DMS153 (cell line): ENCODE measurements around the gene PCNA.
"Not testable (repeated sequence)": the region's sequence is repeated elsewhere in the genome, so short reads cannot be mapped to it uniquely, and the experiment has no call there.

Experiments used
- DNase-seq: peaks from one replicate; lab custom pipeline; 2025; lab: John Stamatoyannopoulos, UW

The PCNA gene

DNA sequence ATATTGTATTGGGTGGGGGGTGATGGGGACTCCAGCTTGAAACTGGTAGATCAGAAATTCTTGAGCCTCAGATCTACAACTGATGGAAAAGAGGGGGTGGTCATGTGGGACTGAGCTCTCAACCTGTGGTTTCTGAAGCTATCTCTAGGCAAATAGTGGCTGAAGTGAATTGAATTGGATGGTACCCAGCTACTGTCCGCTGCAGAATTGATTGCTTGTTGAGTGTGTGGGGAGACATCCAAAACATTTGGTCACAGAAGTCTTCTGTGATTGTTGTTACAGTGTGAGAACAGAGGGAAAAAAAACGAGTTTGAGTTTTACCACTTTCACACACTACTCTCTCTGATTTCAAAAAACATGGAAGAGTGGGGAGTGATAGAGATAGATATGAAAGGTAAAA is 21.9 kb upstream of the PCNA start:
- DNase-seq: no peak

DNA sequence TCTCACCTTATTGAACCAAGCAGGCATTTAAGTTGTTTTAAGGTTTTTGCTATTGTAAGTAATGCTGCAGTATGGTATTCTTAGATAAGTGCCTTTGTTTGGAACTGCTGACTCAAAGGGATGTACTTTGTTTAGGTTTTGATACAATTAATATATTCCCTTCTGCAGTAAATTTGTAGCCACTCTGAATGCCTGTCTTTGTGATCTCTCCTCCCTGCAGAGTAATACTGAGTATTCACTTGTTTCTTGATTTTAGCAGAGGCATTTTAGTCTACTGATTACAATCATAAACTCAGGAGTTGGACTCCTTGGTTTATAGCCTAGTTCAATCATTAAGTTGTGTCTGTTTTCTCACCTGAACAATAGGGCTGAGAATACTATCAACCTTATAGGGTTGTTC is 20.4 kb upstream of the PCNA start:
- DNase-seq: no peak

DNA sequence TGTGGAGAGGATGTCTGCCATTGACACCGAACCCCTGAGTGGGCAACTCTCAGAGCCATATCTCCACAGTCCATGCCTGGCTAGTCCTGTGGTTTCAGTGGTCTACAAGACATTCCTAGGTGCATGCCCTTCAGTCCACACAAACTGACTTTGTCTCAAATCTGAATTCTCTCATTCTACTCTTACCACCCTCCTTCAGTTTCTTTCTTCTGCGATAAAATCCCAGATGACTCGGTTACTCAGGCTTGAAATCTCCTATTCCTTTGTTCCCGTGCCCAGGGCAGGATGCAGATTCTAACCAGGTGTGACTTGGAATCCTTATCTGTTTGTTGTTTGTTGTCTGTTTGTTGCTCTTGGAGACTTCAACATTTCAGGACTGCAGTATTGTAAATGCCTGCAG is 16.3 kb upstream of the PCNA start:
- DNase-seq: no peak

DNA sequence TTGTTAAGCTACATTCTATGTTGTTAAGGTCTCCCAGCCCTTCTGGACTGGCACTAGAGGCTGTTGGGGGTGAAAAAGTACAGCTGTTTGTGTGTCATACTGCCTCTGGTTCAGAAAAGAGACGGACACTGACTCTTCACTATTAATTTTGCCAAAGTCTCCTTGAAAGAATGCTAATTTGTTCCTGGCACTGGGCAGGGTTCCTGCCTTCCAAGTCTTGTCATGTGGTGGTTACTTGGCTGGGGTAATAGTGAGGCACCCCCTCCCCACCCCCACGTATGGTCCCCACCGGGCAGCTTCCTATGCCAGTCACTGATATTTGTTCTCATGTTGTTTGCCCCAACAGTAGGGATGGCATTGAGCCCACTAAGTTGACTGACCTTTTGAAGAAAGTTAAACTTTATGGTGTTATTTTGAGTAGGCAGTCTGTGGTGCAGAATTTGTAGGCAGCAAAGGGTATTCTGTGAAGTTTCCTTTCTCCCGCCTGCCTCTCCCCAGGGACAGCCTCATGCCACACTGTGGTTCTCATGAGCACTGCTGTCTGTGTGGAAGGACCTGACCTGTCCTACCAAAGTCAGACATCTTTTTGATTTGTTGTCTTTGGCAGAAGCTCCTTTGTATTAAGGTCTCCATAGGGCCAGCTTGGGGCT is 15.7 kb upstream of the PCNA start:
- DNase-seq: no peak

DNA sequence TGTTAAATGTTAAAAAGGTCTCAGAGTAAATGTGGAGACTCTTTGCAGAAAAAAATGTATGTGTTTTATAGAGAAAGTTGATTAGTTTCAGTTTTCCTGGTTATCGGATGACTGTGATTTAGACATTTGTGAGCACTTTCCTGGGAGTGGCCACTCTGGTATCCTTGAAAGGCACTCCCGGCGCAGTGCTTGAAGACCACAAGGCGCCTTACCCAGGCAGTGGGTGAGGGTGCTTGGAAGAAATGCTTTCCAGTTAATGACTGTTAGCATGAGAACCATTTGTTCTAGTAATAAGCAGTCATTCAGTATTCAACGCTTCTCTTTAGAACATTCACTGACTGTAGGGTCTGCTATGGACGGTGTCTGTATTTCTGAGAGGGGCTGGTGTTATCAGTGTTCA is 14.2 kb upstream of the PCNA start:
- DNase-seq: no peak

DNA sequence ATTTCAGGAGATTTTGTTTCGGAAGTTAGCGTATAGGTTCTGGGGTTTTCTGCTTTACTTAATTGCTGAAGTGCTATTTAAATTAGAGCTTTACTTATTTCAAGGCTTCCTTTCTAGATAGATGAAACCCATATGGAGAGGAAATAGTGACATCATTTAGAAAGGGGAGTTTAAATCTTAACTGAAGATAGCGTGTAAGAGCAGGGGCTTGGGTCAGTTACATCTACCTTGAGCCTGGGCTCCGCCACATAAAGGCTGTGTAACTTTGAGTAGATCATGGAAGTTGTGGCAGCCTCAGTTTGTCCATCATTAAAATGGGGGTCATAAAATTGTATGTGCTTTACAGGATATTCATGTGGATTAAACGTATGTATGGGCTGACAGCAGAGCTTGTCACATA is 11.7 kb upstream of the PCNA start:
- no peak for DNase-seq

DNA sequence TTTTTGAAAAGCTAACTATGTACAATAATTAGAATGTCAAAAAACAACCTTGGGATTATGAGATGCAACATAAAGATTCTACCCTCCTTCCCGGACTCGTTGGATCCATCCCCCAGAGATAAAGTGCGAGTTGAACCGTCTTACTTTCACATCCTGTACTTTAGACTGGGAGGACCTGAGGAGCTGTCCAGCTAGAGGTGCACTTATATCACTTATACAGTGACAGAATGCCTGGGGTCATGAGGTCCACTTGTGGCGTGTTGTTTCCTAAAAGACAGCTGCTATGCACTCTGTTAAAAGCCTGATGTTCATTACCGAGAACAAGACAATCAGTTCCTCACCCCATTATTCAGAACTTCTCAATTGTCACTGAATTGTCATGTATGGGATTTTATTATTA is 9.1 kb upstream of the PCNA start:
- no peak for DNase-seq

DNA sequence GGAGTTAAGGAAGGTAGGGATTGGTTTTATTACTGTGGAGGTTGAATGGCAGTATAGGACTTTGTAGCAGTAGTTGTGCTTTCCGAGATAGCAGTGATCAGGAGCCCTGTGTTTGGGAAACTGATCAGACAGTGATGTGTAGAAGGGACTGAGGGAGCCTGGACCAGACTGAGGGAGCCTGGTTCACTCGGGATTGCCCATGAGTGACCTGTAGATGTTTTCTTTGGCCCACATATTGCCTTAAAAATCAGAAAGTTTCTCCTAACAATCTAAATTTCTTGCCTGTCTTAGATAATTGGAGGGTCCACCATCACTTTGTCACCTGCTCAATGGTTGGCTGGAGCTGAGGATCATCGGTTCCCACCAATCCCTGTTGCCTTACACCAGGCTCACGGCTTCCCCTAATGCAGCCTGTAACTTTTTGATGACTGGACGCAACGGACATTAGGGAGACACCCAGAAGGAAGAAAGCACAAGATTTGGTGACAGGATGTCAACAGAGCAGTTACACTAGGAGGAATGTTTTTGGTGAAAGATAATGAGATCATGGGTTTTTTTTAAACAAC is 8.2 kb upstream of the PCNA start:
- no peak for DNase-seq

DNA sequence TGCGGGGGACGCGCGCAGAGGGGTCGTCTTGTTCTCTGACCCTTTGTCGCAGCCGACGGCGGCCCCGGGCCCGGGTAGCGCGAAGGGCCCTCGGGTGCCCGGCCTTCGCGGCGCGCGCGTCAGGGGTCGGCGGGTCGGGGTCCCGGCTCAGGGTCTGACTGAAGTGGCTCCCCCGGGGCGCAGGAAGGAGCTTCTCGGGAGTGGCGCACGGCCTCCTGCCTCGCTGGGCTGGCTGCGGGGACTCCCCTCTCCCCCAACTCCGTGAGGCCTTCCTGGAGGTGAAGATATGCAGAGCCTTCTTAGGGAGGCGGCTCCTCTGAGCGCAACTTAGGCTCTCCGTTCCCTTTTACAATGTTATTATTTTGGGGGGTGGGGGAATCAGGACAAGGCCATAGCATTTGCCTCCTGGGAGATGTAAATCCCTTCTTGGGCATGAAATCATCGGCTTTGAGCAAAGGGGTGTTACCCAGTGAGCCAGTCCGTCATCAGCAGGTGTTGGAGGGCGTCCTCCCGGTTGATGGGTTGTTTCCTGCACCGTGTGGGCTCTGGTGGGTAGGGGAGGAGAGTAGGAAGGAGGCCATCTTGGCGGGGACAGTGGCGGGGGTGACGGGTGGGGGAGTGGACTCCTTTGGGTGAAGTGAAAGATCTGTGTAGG is 7.6 kb upstream of the PCNA start:
- peak; percentile 39 for DNase-seq

DNA sequence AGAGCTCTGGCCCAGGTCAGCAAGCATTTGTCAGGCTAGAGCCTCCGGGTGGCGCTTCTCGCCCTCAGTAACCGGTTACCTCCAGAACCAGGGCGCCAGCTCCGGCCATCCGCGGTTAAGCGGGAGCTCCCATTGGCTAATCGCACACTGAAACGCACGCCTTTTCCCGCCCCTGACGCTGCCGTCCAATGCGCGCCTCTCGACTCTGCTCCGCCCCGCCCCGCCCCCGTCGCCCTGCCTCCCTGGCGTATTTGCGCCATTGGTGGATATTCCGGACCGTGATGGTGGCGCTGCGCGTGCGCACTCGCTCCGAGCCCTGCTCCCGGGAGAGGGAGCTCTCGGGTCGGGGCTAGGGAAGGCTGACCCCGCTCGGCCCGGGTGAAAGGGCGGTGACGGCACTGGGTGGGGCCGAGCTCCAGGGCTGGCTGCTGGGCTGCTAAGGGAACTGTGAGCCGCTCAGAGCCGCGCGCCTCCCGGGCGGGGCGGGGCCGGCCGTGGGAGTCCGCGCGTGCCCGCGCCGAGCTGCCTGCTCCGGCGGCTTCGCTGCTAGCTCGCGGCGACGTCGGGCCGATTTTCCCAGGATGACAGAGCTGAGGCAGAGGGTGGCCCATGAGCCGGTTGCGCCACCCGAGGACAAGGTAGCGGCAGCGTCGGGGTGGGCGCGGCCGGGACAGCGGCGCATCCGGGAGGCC is 6.9 kb upstream of the PCNA start, which contains the start of gene CDS2:
Gene CDS2 (plus strand): TSS at position 497 of the 692 bp plus-strand sequence. CDS start 85 bp downstream, at position 582.
- DNase-seq: peak; percentile 98

DNA sequence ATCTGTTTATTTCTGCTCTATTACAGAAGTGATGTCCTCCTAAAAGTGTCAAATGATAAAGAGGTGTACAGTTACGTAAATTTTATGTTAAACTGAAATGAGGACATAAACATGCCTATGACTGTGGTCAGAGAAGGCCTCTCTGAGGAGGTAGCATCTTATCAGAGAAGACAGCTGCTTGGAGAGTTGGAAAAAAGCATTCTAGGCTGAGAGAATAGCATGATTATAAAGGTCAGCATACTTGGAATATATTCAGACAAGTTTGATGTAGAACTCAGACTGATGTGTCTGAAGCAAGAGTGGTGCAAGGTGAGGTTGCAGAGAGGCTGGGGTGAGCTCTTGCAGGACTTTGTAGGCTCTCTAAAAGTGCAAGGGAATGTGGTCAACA is 3.1 kb upstream of the PCNA start:
- no peak for DNase-seq

DNA sequence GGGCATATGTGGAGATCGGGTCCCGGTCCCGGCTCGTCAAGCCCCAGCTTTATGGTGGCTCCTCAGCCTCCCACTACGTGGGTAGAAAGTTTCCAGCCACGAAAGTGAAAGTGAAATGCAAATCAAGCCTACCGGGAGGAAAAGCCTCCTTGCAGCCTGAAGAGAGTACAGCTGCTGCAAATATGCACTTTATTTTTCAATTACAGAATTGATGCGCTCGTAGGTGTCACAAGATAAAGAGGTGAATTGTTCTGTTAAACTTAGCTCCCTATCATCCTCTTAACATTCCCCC is 373 bp upstream of the PCNA start:
- DNase-seq: no peak

DNA sequence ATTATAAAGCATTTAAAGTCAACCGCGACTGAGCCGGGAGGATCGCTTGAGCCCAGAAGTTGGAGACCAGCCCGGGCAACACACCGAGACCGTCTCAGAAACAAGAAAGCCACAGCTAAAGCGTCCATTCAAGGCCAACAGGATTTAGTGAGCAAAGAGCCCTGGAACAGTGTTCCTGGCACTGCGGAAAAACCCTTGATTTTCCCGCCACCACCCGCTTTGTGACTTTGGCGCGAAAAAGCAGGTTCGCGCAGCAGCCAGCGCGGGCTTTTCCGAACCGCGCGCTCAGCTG is 669 bp downstream of the PCNA start:
- no peak for DNase-seq

DNA sequence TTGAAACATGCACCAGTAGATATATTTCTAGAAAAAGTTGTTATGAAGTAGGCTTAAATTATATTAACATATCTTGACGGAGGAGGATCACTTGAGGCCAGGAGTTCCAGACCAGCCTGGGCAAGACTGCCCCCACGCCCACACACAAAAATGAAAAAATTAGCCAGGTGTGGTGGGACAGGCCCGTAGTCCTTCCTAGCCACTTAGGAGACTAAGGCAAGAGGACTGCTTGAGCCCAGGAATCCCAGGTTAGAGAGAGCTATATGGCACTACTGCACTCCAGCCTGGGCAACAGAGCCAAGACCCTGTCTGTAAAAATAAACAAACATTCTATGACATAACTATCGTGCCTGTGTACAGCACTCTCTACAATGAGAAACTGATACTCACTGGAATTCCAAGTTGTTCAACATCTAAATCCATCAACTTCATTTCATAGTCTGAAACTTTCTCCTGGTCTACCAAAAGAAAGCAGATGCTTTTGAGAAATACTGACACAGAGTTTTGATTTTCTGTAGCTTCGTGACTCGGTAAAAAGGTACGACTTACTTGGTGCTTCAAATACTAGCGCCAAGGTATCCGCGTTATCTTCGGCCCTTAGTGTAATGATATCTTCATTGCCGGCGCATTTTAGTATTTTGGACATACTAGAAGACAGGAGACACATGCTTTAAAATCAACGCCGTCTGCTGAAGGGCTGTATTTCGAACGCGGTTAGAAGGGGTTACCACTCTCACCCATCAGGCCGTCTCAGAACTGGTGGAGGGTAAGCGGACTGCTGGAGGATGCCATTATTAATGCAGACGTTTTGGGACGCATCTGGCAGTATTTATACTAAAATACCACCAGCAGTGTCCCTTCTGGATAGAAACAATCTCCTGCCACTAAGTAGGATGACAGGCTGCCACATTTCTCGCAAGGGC is 1.3 kb downstream of the PCNA start:
- no peak for DNase-seq

DNA sequence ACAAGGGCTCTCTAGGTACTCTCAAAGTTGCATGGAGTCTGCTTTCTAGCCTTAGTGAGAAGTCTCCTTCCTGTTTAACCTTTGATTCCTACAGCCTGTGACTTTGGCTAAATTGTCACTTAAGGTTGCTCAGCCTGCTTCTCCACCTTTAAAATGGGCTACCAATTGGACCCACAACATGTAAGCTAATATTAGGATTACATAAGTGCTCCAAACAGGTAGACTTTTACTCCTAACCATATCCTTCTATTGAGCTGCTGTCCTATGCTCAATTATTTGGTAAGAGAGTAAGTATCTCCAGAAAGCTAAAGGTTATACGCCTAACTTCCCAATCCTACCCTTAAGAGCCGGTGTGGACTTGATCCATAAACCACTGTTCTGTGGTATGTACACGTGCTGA is 2.9 kb downstream of the PCNA start:
- DNase-seq: no peak

DNA sequence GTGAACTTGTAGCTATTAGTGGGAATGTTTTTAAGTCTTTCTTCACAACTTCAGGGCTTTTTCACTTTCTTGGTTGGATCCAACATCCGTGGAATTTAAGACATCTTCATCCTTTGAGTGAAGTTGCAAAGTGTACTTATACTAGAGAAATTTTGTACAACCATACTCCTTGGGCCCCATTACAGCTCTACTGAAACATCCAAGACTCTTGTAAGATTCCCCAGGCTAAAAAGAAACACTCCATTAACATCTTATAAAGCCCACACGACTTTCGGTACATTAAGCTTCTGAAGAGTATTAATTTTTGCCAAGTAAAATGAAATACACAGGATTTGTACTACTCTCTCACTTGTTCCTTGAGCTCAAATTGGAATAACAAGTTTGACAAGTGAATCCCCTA is 5.4 kb downstream of the PCNA start:
- DNase-seq: no peak

DNA sequence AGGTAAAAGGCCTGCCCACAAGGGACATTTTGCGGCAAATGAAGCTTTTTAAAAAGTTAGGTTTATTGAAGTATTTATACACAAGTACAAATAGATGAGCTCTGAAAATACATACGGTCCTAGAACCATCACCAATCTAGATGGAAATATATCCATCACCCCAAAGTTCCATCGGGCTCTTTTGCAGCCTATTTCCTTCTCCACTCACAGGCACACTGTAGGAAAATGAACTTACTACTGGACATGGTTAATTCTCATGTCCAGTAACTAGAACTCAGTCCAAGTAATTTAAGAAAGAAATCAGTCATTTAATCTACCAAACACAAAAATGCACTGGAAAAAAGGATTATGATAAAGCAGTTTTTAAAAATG is 6.2 kb downstream of the PCNA start:
- no peak for DNase-seq

DNA sequence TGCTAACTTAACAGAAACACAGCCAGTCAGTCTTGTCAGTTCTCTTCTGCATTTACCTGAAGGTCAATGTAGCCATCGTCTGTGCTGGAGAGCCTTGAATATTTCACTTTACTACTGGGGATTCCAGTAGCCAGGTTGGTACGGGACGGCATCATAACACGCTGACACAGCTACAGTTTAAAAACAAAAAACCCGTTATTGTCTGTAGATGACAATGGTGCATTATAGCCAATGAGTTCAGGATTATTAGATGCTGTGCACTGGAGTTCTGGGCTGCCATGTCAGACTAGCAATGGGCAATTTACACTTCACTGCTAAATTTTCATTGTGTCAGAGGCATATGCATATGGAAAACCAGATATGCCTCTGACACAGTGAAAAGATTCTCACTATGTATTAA is 10.5 kb downstream of the PCNA start:
- DNase-seq: no peak

DNA sequence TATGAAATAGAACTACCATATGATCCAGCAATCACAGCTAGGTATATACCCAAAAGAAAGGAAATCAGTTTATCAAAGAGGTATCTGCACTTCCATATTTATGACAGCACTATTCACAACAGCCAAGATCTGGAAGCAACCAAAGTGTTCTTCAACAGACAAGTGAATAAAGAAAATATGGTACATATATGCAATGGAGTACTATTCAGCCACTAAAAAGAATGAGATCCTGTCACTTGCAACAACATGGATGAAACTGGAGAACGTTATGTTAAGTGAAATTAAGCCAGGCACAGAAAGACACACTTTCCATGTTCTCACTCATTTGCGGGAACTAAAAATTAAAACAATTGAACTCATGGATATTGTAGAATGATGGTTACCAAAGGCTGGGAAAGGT is 15.3 kb downstream of the PCNA start:
- no peak for DNase-seq

DNA sequence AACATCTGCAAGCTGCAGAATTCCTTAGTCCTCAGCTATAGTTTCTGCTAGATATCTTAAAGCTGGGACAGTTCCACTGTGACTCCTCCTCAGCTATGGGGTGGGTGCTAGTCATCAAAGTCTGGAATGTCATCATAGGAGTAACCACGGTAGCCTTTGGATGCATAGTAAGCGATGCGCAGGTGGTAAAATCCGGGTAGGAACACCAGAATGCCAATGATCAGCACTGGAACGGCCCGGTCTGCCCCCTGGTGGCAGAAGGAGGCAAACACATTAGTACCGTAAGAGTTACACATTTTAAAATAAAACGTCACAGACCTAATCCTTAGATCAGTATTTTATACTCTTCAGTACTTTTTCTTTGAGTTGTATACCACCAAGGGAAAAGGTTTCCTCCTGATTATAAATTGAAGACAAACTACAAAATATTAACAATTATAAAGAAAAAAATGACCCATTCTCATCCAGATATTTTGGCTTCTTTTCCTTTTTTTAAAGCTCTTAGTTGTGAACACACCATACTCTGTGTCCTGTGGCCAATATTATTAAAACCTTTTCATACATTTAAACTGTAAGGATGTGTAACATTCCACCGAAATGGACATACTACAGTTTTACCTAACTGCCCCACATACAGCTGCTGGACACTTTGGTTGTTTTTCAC is 18.9 kb downstream of the PCNA start:
- no peak for DNase-seq

DNA sequence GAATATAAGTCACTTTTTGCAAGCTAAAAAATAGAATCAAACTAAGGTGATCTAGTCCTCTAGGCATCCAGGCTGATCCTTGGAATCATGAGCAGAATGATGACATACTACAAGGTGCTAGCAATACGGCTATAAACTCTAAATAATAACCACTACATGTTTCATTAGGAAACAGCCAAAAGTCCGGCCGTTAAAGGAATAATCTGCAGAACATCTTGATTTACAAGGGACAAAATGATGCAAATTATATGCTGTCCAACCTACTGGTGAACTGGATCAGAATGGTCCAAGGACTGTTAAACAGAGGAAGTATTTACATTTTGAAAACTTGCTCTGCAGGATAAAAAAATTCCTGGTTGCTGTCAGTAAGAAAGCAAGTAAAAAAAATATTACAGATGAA is 19.8 kb downstream of the PCNA start:
- DNase-seq: not testable (repeated sequence)

DNA sequence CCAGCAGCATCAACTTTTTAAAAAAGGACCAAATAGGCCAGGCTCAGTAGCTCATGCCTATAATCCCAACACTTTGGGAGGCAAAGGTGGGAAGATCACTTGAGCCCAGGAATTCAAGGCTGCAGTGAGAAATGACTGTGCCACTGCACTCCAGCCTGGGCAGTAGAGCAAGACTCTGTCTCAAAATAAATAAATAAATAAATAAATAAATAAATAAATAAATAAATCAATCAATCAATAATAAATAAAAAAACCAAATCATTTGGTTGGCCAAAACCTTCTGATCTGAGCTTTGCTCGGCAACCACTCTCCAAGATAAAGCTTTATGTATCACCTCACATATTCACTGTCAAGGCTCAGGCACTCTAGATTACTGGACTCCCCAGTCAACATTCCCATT is 20.7 kb downstream of the PCNA start:
- DNase-seq: not testable (repeated sequence)
